Activated CD8-positive, alpha-beta memory T cell treated with anti-CD3 and anti-CD28 coated beads, Interleukin-2, amount 50 U/mL, for 4 hours (primary cell): ENCODE data around the gene KCNK2.
"Not testable (repeated sequence)": the region's sequence is repeated elsewhere in the genome, so short reads cannot be mapped to it uniquely, and the experiment has no call there.

Experiments used
- DNase-seq: peaks from one replicate; pipeline ENCODE4 v3.0.0-alpha.2; 2020

Gene KCNK2

DNA sequence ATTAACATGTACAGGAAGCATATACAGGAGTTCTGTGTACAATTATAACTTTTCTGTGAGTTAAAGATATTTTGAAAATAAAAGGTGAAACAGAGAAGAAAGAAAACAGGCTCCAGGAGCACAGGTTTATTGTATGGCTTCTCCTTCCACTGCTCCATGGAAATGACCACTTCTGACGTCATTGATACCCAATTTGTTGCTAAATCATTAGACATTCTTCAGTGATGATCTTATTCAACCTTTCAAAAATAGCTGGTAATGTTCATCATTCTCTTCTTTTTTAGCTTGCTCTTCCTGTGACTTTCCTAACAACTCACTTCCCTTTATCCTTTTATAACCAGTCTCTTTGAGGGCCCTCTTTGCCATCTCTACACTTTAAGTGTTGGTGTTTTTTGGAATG is 77.8 kb downstream of the KCNK2 start:
- DNase-seq = no peak

DNA sequence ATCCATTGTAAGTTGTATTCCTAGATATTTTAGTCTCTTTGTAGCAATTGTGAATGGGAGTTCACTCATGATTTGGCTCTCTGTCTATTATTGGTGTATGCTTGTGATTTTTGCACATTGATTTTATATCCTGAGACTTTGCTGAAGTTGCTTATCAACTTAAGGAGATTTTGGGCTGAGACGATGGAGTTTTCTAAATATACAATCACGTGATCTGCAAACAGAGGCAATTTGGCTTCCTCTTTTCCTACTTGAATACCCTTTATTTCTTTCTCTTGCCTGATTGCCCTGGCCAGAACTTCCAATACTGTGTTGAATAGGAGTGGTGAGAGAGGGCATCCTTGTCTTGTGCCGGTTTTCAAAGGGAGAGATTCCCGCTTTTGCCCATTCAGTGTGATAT is 80.6 kb downstream of the KCNK2 start:
- DNase-seq = not testable (repeated sequence)

DNA sequence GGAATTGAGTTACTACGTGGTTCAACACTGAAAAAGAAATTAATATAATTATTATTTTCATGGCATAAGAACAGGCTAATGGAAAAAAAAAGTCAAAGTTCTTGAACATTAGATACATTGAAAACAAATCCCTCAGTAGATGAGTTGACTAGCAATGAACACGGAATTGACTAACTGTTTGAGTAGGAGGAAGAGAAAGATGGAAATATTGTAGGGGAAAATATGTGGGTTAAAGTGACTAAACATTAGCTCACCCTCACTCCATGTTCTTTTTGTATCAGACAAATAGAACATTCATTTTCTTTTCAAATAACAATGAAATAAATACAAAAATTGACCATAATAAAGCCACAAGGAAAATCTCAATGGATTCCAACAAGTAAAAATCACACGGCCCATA is 84.3 kb downstream of the KCNK2 start:
- no peak for DNase-seq

DNA sequence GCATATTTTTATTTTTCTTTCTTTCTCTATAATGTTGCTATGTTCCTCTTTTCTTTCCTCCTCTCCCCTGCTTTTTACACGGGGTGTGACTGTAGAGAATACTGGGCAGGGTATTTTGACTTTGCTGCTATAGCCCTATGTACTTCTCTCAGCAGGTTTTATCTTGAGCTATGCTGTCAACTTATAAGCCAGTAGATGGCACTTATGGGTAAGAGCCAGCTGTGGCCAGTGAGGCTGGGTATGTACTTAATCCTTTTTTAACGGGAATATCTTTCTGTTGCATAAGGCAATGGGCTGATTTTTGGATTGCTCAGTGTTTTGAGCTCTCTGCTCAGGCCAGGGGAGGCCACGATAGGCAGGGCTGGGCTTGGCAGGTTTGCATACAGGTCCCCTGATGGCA is 99.0 kb downstream of the KCNK2 start:
- DNase-seq = no peak

DNA sequence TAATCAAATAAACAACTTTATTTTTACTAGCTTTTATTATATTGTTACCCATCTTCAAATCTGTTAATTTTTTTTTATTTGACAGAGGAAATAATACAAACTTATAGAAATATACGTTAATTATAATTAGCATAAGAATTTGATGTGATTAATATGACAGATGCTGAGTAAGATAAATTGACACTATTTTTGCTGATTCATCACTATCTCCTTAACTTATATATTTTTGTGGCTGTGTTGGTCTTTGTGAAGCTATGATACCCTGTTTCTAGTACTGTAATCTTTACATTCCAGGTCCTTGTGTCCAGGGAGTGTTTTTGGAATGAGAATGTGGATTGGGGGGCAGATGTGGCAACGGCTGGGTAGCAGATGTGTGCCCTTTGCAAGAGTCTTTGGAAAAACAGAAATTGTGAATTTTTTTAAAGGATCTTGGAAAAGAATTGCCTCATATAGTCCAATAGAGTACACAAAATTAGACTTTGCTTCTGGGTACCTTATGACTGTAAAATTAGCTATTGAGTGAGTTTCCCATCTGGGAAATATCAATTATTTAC is 102.6 kb downstream of the KCNK2 start:
- DNase-seq = no peak

DNA sequence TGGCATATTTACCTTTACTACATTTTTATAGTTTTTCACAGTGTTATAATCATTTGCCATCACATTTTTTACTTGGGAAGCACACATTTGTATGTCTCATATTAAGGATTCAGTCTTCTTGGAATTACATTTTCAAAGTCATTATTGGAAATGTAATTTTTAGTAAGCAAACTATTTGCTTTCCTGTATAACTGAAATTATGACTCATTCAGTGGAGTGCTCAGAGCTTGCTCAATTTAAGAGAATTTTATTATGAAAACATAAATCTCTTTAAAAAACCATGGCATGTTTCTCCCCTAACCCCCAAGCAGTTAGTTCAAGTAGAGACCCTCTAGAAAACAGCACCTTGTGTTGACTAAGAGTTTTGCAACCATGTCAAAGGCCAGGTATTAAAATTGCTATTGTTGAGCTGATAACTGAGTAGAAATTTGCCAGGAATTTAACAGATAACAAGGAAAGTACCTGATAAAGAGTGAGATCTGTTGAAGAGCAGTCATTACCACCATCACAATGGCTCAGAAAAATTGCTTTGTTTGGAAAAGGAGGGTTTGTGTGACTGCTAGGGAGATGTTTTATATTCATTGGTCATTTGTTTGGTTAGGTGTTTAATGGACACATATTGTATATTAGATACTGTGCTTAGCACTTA is 105.9 kb downstream of the KCNK2 start:
- DNase-seq = no peak

DNA sequence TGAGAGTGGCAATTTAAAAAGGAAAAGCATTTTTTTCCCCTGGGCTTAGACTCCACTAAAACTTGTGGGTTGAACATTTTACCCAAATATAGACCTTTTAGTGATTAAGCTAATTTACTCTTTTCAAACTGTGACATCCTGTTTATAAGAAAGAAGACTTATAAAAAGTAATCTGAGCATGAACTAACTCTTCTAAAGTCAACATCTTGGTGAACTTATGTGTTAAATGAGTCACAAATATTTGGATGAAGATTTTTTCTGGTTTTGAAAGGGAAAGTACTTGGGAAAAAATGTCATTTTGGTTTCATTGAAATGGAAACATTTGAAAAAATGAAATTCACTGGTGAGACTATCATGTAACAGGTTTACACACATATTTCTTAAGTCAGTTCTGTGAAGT is 109.8 kb downstream of the KCNK2 start:
- no peak for DNase-seq

DNA sequence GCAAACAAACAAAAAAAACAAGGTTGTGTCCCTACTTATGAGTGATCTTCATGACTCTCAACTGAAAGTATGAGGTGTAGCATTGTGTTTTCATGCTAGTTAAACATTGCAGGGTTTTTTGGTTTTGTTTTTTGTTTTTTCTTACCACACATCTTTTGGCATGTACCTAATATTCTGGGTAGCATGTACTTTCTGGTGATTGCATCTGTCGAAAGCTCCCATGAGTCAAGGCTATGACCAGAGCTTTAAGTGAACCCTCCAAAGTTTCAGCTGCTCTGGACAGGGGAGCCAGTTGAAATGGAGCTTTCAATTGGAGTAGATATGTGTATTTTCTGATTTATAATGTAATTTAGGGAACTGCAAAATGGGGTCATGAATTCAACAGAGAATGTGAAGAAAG is 115.5 kb downstream of the KCNK2 start:
- DNase-seq = no peak

DNA sequence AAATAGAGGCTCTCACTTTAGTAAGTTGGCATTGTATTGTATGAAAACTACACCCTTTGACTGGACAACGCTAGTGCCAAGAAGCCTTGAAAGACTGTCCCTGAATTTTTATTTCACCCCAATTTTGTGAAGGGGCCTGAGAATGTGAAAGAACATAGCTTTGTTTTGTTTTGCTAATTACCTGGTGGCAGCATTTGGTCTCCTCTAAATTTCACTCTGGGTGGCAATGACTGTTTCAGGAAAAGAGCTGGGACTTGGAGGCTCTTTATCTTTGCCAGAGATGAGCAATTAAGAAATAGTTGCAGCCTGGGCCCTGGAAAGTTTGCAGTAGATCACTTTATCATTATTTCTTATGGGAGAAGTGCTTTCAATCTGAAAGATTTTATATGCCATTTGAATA is 117.6 kb downstream of the KCNK2 start:
- DNase-seq = no peak

DNA sequence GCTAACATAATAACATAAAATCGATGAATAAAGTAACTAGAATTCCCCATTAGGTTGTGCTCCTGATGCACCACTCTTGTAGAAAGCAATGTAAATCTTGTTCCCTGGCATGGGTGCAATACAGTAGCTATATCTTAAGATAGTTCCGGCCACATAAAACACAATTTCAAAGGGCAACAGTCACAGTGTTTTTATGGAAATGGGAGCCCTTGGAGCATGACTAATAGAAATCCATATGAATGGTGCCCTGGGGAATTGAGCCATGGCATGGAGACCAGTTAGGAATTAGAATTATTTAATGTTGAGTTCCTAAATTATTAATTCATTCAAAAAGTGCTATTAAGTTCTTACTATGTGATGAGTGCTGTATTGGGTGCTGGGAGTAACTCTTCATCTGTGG is 118.7 kb downstream of the KCNK2 start:
- no peak for DNase-seq

DNA sequence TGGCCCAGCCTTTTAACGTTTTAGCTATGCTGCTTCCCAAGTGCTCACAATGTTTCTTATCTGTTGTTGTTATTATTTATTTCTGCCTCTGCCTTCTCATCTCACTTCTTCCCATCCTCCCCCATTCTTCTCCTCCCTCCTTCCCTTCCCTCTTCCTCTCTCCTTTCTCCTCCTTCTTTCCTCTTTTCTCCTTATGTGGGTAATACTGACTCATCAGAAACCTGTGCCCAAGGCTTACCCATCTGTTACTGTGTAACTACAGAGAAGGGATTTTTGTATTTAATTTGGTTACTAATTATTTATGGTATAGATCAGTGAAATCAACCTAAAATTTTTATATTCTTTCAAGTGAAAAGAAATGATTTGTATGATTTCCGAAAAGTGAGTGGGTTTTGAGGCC is 120.3 kb downstream of the KCNK2 start:
- no peak for DNase-seq

DNA sequence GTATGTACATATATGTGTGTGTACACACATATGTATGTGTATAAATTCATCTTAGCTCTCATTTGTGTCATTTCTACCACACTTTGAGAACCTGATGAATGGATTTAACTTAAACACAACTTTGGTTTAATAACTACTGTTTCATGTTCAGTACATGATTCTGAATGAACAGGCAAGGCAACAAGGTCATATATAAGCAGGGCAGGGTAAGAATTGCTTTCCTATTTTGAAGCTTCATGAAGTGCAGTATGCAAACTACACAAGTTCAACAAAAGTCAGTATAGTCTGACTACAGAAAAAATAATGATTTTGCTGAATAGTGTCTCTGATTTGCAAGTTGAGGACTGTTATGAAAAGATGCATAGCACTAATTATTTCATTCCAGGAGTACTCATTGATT is 127.6 kb downstream of the KCNK2 start:
- no peak for DNase-seq

DNA sequence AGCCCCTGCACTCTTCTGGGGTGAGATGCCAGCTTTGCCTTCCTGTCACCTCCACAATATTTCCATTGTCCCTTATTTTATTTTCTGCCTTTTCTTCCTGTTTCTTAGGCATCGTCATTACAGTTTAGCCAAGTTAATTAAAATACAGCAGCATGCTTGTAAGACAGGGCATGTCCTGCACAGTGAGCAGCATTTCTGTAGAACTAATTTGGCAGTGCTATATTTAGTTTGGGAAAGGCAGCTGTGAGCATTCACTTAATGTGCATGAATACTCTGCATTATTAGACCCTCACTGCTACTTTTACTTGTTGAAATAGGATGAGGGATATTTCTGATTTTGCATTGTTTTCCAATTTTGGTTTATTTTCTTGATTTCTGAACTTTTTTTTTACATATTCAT is 133.3 kb downstream of the KCNK2 start:
- no peak for DNase-seq

DNA sequence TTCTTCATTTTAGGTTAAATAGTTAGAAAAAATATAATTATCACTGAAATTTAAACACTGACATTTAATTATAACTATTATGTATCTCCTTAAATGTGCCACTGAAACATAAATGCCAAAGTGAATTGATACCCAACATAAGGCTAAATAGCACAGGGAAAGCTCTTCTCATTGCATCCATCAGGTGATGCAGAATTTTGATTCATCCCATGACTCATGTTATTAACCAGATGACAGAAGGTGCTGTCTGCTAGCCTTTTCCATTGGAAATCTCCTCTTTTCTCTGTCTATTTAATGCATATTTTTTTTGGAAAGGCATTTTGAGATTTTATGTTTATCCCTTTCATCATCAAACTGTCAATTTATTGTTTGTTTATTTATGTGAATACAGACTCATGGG is 136.8 kb downstream of the KCNK2 start:
- DNase-seq = no peak

DNA sequence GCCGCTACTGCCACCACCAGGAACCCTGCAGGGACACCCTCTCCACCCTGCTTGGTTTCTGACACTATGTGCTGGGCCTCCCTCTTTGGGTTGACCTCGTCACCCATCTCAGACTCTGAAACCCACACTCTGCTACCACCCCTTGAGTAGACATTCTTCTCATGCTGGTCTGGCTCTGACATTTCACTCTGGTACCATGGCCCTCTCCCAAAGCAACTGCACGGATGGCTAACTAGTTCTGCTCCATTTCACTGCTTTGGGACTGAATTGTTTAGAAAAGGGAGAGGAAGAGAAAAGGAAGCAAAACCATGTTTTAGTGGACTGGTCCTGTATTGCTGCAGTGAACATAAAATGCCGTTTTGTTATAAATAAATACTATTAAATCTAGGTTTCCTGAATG is 137.8 kb downstream of the KCNK2 start:
- DNase-seq = no peak

DNA sequence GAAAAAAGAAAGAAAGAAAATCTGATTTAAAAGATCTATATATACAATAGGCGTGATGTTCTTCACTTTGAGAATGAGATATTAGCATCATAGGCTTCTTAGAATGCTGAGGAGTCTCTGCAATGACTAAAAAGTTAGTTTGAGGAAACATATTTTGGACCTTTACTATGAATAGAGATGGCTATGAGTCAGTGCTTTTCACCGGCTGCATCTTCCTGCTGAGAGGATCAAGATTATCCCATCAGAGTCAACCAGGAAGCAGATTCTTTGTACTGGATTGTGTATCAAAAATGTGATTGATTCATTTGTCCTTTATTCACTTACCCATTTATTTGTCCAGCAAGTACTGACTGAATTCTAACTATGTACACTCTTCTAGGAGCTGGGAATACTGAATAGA is 144.2 kb downstream of the KCNK2 start:
- no peak for DNase-seq

DNA sequence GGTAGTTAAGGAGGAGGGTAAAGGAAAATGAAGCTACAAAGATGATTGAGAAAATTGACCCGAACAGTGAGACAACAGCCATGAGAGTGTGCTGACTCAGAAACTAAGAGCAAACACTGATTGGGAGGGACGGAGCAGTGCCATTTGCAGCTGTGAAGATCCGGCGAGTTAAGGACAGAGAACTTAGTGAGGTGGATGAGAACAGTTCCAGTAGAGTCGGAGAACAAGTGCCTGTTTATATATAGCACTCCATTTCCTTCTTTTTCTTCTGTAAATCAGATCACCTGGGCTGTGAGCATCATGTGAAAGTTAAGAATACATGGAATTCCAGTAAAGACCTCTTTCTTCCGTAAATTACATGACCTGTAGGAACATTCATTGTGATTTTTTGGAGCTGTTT is 145.7 kb downstream of the KCNK2 start:
- no peak for DNase-seq

DNA sequence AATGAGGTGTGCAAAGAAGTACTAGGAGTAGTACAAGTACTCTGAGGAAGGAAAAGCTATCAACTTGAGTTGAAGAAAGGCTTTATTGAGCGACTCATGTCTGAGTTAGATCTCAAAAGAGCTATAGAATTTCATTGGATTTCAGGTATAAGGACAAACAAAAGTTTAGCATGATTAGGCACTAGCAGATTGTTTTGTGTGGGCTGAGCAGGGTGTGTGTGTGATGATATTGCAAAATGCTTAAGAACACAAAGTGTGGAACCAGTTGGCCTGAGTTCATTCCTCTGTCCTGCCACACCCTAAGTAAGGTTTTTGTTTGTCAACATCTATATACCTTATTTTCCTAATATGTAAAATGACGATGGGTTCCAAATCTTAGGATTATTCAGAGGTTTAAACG is 158.9 kb downstream of the KCNK2 start:
- DNase-seq = no peak

DNA sequence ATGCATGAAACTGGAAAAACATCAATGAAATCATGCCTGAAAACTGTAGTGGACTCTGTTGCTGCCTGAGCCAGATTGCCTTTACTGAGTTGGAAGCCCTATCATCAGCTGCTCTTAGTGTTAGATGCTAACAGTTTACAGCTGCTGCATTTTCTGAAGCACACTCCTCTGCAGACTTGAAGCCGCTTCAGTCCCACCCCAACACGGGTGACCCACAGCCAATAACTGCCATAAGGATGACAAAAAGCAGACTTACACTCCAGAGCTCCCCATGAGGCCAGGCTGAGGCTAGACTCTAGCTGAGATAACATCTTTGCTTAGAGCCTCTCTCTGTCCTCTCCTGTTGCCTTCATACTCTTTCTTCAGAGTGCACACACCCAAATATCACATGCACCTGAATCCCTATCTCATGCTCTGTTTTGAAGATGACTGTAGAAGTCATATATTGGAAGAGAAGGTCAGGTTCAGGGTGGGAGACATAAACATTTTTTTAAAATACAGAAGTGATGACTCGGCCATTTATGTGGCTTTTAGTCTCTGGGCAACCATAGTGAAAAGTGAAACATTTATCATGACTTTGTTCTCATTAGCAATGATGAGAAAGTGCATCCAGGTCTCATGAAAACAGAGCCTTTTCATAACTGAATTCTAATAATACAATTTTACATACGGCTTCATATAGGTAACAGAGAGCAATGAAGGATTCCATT is 161.0 kb downstream of the KCNK2 start:
- no peak for DNase-seq

DNA sequence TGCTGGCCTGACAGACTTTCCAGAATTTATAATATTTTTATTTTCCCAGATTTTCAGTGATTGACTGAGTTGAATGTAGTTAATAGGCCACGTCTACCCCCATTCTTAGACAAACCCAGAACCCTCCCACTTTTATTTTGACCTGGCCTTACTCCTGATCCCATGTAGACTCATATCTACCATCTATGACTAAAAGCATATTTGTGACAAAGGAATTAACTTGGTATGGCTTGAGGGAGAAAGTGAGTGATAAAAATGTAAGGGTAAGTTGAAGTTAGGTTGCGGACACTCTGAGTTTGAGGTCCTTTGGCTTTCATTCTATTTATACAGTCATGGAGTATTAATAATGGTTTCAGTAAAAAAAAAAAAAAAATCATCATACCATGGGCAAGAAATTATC is 168.4 kb downstream of the KCNK2 start:
- no peak for DNase-seq

DNA sequence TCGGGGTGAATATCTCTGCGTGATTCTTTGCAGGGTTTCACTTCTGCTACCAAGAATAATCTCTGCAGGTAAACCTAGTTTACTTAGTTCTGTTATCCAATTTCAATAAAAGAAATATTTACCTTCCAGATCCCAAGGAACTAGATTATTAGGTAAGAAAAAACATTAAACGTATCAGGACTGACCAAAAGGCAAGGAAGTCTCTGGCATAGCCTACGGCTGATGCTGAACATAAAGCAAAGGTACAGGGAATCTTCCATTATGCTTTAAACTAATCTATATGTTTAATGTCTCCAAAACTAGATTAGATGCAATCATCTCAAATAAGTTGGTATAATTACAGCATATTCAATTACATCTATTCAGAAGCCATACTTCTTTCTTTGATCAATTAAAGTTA is 168.9 kb downstream of the KCNK2 start:
- DNase-seq = no peak

DNA sequence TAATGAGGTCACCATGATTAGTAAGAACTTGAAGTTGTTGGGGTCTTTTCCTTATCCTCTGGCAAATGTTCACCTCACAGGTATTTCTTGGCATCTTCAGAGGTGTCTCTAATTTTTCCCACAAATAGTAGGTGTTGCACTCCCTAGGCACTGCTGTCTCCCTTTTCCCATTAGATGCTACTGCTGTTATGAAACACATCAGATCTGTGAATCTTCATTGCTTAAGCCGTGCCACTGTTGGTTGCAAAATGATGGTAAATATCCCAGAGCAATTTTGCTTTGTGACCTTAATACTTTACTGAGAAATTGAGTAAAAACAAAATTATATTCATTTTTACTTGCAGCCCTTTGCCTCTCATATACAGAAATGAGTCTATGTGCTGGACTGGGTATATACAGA is 169.6 kb downstream of the KCNK2 start:
- DNase-seq = no peak

DNA sequence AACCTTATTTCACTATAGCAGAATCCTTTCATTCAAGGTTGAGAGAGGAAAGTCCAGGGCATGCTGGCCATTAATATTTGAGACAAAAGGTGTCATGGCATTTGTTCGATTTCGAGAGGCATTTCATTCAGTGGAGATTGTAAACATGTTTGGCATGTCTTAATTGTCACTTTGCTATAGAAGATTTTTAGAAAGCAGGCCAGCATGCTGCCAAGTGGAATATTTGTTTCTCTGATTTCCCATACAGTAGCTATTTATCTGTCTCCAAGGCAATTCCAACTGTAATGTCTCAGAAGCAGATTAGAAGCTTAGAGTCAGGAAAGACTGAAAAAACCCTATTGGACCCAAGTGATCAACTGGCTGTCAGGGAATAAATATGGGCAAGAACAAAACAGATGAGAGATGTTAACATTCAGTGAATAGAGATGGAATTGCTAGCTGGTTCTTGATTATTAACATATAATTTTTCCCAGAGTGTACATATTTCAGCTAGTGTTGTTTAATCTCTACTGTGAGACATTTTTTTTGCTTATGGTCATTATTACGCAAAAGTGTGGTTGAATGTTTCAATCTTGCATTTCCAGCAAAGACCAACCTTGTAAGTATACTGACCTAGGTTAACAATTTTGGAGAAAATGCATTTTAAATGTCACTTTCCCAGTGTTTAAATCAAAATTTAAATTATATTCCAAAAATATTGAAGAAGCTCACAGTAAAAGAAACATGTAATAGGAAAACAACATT is 174.6 kb downstream of the KCNK2 start:
- DNase-seq = no peak

DNA sequence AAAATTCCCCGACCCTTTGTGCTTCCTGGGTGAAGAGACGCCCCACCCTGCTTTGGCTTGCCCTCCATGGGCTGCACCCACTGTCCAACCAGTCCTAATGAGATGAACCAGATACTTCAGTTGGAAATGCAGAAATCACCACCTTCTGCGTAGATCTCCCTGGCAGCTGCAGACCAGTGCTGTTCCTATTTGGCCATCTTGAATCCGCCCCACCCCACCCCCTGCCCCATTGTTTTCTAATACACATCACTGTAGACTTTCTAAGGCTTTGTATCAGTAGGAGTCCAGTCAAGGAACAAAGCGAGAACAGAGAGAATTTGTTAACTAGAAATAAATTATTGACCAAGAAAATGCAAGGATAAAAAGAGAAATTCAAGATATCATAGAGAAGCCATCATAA is 178.2 kb downstream of the KCNK2 start:
- no peak for DNase-seq
